Activated CD8-positive, alpha-beta memory T cell treated with anti-CD3 and anti-CD28 coated beads, Interleukin-2, amount 50 U/mL, for 48 hours (primary cell): Measurements from ENCODE around the gene DEFB115.
"Not testable (repeated sequence)": the region's sequence is repeated elsewhere in the genome, so short reads cannot be mapped to it uniquely, and the experiment has no call there.

Experiments used
- DNase-seq: peaks from one replicate; pipeline ENCODE4 v3.0.0-alpha.2; 2020

Gene DEFB115, protein sequence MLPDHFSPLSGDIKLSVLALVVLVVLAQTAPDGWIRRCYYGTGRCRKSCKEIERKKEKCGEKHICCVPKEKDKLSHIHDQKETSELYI

DNA sequence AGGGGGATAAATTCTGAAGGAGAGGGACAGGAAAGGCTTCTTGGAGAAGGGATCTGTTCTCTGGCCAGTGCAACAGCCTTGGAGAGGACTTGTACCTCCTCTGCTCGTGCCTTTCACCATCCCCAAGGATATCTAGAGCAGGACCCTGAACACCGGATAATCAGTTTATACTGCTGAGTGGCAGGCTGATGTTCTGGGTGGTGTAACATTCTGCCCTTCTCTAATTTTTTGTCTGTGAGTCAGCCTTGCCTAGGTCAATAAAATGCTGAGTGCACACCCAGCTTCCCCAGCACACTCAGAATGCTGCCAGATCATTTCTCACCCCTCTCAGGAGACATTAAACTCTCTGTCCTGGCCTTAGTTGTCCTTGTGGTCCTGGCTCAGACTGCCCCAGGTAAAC, at the start of gene DEFB115:
DEFB115 (plus strand) TSS at position 301 of the 400 bp plus-strand sequence; CDS start at position 301, 0 bp downstream.
- DNase-seq = no peak

DNA sequence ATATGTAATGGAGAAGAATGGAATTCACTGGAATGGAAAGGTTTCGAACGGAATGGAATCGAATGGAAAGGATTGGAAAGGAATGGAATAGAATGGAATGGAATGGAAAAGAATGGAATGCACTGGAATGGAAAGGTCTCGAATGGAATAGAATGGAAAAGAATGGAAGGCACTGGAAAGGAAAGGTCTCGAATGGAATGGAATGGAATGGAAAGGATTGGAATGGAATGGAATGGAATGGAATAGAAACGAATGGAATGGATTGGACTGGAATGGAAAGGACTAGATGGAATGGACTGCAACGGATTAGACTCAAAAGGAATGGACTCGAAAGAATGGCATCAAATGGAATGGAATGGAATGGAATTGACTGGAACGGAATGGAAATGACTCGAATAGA, 20.5 kb upstream of the DEFB115 start:
- DNase-seq = no peak

DNA sequence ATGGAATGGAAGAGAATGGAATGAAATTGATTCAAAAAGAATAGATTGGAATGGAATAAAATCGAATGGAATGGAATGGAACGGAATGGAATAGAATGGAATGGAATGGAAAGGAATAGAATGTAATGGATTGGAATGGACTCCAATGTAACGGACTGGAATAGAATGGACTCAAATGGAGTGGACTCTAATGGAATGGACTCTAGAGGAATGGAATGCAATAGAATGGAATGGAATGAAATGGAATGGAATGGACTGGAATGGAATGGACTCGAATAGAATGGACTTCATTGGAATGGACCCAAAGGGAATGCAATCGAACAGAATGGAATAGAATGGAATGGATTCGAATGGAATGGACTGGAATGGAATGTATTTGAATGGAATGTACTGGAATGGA, 19.7 kb upstream of the DEFB115 start:
- DNase-seq = no peak

DNA sequence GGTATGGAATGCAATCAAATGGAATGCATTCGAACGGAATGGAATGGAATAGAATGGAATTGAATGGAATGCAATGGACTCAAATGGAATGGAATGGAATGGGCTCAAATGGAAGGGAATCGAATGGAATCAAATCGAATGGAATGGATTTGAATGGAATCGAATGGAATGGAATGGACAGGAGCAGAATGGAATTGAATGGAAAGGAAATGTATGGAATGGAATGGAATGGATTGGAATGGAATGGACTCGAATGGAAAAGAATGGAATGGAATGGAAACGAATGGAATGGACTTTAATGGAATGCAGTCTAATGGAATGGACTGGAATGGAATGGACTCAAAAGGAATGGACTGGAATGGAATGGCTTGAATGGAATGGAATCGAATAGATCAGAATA, 18.3 kb upstream of the DEFB115 start:
- DNase-seq = no peak

DNA sequence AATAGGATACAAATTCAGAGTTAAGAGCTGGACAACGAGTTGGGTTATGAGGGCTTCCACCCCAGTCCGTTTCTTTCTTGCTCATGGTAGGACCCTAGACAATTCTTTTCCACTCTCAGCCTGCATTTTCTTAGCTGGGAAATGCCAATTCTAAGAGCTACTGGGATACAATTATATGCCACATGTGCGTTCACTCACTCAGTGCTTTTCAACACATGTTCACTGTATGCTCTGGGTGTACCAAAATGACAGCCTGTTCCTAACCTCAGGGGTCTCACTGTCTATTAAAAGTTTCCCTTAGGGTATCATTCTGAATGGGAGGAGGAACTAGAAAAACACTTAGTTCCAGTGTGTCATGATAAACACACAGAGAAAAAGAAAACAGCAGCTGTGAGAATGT, 505 bp upstream of the DEFB115 start:
- DNase-seq = no peak

DNA sequence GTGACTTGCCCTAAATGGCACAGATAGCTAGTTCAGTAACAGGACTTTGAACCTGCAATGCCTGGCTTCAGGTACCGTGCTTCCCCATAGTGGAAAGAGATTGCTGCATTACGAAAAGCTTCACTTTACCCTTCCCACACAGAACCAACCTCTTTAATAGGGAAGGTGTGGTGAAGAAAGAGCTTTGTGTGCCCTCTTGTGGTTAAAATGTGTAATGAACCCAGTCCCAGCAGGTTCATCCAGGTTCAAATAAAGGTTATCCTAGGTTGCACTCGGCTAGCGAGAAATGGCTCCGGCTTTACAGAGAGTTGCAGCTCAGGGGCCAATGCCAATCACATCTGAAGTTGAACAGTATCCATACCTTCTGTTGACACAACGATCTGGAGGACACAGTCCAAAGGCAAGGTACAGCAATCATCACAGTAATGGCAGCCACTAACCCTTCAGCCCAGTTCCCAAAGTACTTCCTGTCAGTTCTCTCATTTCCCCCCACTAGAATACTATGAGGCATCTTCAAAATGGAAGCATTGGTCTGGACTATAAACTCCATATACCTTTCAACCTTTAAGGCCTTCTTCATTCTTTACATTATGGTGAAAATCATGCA, 3.0 kb downstream of the DEFB115 start:
- DNase-seq = no peak

DNA sequence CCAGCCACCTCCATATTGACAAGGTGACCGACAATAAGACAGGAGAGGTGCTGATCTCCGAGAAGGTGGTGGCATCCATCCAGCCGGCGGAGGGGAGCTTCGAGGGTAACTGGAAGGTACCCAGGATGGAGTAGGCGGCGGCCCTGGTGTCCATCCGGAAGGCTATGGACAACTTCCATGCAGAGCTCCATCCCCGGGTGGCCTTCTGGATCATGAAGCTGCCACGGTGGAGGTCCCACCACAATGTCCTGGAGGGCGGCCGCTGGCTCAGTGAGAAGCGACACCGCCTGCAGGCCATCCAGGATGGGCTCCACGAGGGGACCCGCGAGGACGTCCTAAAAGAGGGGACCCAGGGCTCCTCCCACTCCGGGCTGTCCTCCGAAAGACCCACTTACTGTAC, 17.0 kb downstream of the DEFB115 start:
- no peak for DNase-seq

DNA sequence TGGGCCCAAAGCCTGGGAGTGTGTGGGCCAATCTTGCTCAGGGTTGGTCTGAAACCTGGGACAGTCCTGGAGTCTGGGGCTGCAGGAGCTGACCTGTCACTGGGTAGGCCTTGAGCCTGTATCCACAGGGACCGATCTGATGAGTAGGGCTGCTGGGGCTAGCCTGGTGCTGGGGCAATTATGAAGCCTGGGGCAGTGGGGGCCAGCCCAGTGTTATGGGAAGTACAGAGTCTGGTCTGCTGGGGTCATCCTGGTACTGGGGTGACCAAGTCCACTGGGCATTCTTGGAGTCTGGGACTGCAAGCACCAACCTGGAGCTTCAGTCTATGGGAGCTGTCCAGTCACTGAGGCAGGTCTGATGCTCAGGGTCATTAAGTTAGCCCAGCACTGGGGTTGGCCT, 20.7 kb downstream of the DEFB115 start:
- no peak for DNase-seq

DNA sequence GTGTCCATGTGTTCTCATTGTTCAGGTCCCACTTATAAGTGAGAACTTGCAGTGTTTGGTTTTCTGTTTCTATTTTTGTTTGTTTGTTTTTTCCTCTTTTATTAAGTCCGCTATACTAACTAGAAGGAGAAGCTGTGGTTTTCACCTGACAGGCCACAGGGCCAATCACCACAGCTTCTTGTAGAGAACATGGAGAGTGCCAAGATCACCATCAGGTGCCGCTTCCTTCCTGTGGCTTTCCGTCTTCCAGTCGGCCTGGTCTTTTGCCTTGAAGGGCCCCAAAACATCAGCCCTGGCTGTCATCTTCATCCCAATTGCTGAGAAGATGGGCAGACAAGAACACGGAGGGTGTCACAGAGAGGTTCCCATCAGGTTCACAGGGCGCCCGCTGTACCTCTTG, 27.5 kb downstream of the DEFB115 start:
- not testable (repeated sequence) for DNase-seq

DNA sequence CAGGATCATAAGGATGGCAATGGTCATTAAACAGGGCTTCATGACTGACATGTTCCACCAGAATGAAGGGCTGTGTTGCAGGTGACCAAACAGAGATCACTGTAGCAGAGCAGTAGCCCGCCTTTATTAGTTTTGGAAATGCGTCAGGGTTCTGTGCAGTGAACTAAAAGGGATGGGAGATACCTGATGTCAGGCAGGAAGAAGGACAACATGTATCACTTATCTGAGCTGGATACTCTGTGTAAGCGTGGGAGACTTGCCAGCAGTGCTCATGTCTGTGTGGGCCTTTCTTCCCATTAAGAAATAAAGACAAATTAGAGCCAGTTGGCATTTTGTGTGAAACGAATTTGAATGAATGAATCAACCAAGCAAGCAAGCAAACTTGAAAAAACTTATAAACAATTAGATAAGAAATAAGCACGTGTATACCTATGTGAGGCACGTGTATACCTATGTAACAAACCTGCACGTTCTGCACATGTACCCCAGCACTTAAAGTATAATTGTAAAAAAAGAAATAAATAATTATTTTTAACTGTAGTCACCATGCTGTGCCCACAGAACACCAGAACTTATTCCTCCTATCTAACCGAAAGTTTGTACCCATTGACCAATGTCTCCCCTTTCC, 51.2 kb downstream of the DEFB115 start, which contains the start of gene DEFB116:
DEFB116 (minus strand) TSS at position 51 of the 628 bp plus-strand sequence; CDS start at position 51, 0 bp downstream.
- no peak for DNase-seq
